Type B pancreatic cell (in vitro differentiated cells): Measurements from ENCODE around the gene AFF3. TPM values are rescaled to one million over a fixed set of nuclear protein-coding genes. Genes with fewer than 3 reads are reported as not detected.

Experiments
- DNase-seq: peaks from one replicate; pipeline ENCODE4 v3.0.0; 2021; ENCODE audit warnings: mixed read lengths; ENCODE audit not compliant: unreplicated experiment; ENCODE audit errors: extremely low spot score
- H3K27ac Mint-ChIP-seq: 2 replicates; pipeline ENCODE4 v1.8.0; 2021; ENCODE audit warnings: mild to moderate bottlenecking, mixed read lengths
- H3K27me3 Mint-ChIP-seq: 2 replicates; pipeline ENCODE4 v1.8.0; 2021; ENCODE audit warnings: mixed read lengths
- H3K36me3 Mint-ChIP-seq: 2 replicates; pipeline ENCODE4 v1.8.0; 2021; ENCODE audit warnings: mixed read lengths
- H3K4me1 Mint-ChIP-seq: one replicate; pipeline ENCODE4 v1.8.0; 2021; ENCODE audit warnings: mixed read lengths; ENCODE audit not compliant: unreplicated experiment
- H3K4me3 Mint-ChIP-seq: 2 replicates; pipeline ENCODE4 v1.8.0; 2021; ENCODE audit warnings: mild to moderate bottlenecking, mixed read lengths
- H3K9me3 Mint-ChIP-seq: 2 replicates; pipeline ENCODE4 v1.8.0; 2021; ENCODE audit warnings: mixed read lengths
- CTCF ChIP-seq: fragments of 200-600 bp; sonication (generic); conservative IDR thresholded peaks from 2 replicates; pipeline ENCODE4 v1.5.0; 2021; ENCODE audit warnings: antibody characterized with exemption, mild to moderate bottlenecking
- total RNA-seq: library from RNA; stranded (reverse); gene quantifications from 2 replicates; pipeline ENCODE4 v1.2.1, GENCODE V29; 2021; ENCODE audit warnings: low replicate concordance

Gene AFF3
- total RNA-seq, 1 donor from 2014 or later = 29.2 TPM

GRCh38 chr2:100178085-100178788 is 35.8 kb upstream of the AFF3 start:
- no peak for DNase-seq
- TF ChIP-seq CTCF = peak; percentile 68
- no peaks in the 10 kb centered on the region for H3K36me3 Mint-ChIP-seq
- no peak overlapping the region for H3K4me3 Mint-ChIP-seq
- H3K27ac Mint-ChIP-seq = no peak overlapping the region
- H3K4me1 Mint-ChIP-seq = peaks cover 18% of the 10 kb centered on the region
- peaks cover 18% of the 10 kb centered on the region for H3K27me3 Mint-ChIP-seq
- H3K9me3 Mint-ChIP-seq = peaks cover 12% of the 10 kb centered on the region

- H3K27ac Mint-ChIP-seq = no peak overlapping the region
- no peak for DNase-seq
- no peaks in the 10 kb centered on the region for H3K36me3 Mint-ChIP-seq
- peaks cover 12% of the 10 kb centered on the region for H3K9me3 Mint-ChIP-seq
- H3K4me3 Mint-ChIP-seq = no peak overlapping the region
- no peak for TF ChIP-seq CTCF
- peaks cover 5% of the 10 kb centered on the region for H3K4me1 Mint-ChIP-seq
- H3K27me3 Mint-ChIP-seq = peaks cover 10% of the 10 kb centered on the region
Observed at GRCh38 chr2:100176925-100177324, 34.5 kb upstream of the AFF3 start.

GRCh38 chr2:100174026-100174431 is 31.6 kb upstream of the AFF3 start:
- Mint-ChIP-seq H3K27me3 (no peaks in the 10 kb centered on the region), H3K9me3 (peaks cover 7% of the 10 kb centered on the region), H3K36me3 (no peaks in the 10 kb centered on the region), H3K4me1 (no peaks in the 10 kb centered on the region), H3K4me3 (no peak overlapping the region), H3K27ac (no peak overlapping the region)
- no peak for TF ChIP-seq CTCF
- no peak for DNase-seq

- no peak for TF ChIP-seq CTCF
- DNase-seq = no peak
- no peaks in the 10 kb centered on the region for H3K4me1 Mint-ChIP-seq
Observed at GRCh38 chr2:100166701-100167100, 24.3 kb upstream of the AFF3 start.

GRCh38 chr2:100163605-100164004 is 21.2 kb upstream of the AFF3 start:
- no peak overlapping the region for H3K4me3 Mint-ChIP-seq
- no peak for TF ChIP-seq CTCF
- H3K9me3 Mint-ChIP-seq = peaks cover 16% of the 10 kb centered on the region
- H3K4me1 Mint-ChIP-seq = no peaks in the 10 kb centered on the region
- H3K36me3 Mint-ChIP-seq = no peaks in the 10 kb centered on the region
- no peak for DNase-seq
- H3K27me3 Mint-ChIP-seq = no peaks in the 10 kb centered on the region
- H3K27ac Mint-ChIP-seq = no peak overlapping the region

More at GRCh38 chr2:100166701-100167100, 24.3 kb upstream of the AFF3 start:
- Mint-ChIP-seq H3K9me3 (peaks cover 9% of the 10 kb centered on the region), H3K4me3 (no peak overlapping the region), H3K27me3 (no peaks in the 10 kb centered on the region), H3K36me3 (no peaks in the 10 kb centered on the region), H3K27ac (no peak overlapping the region)
